Right lobe of liver (tissue), 6 donors: ENCODE data around the gene NIPA2. TPM values are rescaled to one million over a fixed set of nuclear protein-coding genes. Genes with fewer than 3 reads are reported as not detected.

Experiments
- ATAC-seq, 4 donors: fragments of 200-7000 bp; cut with Tn5 transposase; one replicate each; pipeline ENCODE4 v1.9.1; 2020; ENCODE audit warnings: mild to moderate bottlenecking in 4 of 4, moderate library complexity in 4 of 4
- DNase-seq, 3 donors: peaks; one replicate each; pipeline ENCODE4 v3.0.0-alpha.2; 2020
- H3K27ac ChIP-seq, 3 donors: fragments of 200-600 bp; one replicate each; pipeline ENCODE4 v1.8.0; 2022
- H3K27me3 ChIP-seq, 2 donors: fragments of 200-600 bp; one replicate each; pipeline ENCODE4 v1.8.0; 2022
- H3K36me3 ChIP-seq, 4 donors: fragments of 200-600 bp; sonication (generic) in 1 of 4; one replicate each; pipeline versions ENCODE4 v1.5.1 to v1.8.0; 2017 to 2022; ENCODE audit warnings: control low read depth in 1 of 4
- H3K4me1 ChIP-seq, 4 donors: fragments of 200-600 bp; sonication (generic) in 1 of 4; one replicate each; pipeline versions ENCODE4 v1.5.1 to v1.8.0; 2017 to 2022; ENCODE audit warnings: control low read depth in 1 of 4
- H3K4me3 ChIP-seq, 3 donors: fragments of 200-600 bp; one replicate each; pipeline ENCODE4 v1.8.0; 2022
- H3K9me3 ChIP-seq, 4 donors: fragments of 200-600 bp; sonication (generic) in 1 of 4; one replicate each; pipeline versions ENCODE4 v1.5.1 to v1.8.0; 2017 to 2022; ENCODE audit warnings: control low read depth in 1 of 4
- POLR2A ChIP-seq: fragments of 450-650 bp; IDR thresholded peaks from one replicate; pipeline ENCODE4 v1.6.1; 2017; ENCODE audit warnings: antibody characterized with exemption, mild to moderate bottlenecking
- WGBS: methylation state at CpG from one replicate; pipeline ENCODE4 v1.1.6; 2018; ENCODE audit warnings: low coverage, low lambda C conversion rate; ENCODE audit not compliant: insufficient coverage; ENCODE audit errors: missing lambda C conversion rate; 5-methylcytosine and 5-hydroxymethylcytosine counted together
- intact Hi-C, 2 donors: fragments of 100-400 bp; cut with DNase I; formaldehyde crosslinking; loops; one replicate each; pipeline versions ENCODE4 v1.11.2 to v1.14.1; 2022
- total RNA-seq, 6 experiments: library from RNA; depleted of rRNA in 2 of 6; stranded (reverse); fragments of >200 nt in 2 of 6; fragmentation: NEBNext Ultra II Directional in 3 of 6; extraction: Animal tissue kit (Norgen Biotek cat#: 25700) in 3 of 6; gene quantifications; one replicate each; pipeline versions ENCODE4 v1.1.0 to v1.2.4, GENCODE V29; 2016 to 2023
- TF ChIP-seq, protein P1 (sequence below), 4 donors: fragments of 200-600 bp in 3 of 4; fragments of 450-650 bp in 1 of 4; IDR thresholded peaks; one replicate each; pipeline versions ENCODE4 v1.5.1 to v1.8.0; 2016 to 2022; ENCODE audit warnings: antibody characterized with exemption in 4 of 4, mild to moderate bottlenecking in 2 of 4
- donor health status: DM: no; HTN: yes; CAD: no.
- donor health status: DM: no; HTN: no; CAD: no.
- donor health status: DM: no; HTN: no; CAD: no.
- donor health status: DM: no; HTN: yes; CAD: no.
- donor health status: DM: no; HTN: yes; CAD: no.

Gene NIPA2
- total RNA-seq, 6 experiments from 2014 or later: 15.1 to 27.9 (median 21.3) TPM

DNA sequence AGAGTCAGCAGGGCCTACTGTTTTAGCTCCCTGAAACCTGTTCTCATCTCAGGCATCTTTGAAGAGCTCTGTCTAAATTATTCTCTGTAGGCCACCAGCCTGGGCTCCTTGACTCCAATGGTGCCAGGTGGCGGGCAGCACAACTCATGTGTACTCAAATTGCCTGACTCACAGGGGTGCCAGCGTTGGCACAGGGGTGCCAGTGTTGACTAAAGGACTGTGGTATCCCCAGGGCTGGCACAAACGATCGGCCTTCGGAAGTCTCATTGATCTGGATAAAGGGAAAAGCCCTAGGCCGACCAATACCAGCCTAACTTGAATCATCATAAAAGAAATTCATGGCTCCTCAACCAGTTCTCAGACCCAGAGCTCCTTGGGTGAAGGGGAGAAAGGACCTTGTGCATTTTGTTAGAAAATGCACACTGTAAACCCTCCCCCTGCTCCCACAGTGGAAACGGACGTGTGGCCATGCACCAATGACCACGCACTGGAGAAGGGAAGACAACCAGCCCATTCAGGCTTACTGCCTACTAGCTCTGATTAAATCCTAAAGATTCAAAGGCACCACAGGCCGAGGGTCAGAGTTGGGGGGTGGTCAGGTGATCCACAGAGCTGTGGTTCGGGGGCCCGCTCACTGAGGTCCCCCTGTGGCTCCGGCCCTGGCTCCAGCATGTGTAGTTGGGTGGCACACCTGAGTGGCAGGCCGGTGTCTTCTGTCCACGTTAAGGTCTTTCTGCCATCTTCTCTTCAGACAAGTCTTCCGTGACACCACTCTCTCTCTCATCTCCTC lies 68.9 kb downstream of the NIPA2 start:
- no peaks in the 10 kb centered on the region for H3K27me3 ChIP-seq
- intact Hi-C loops: no loop called here
- WGBS: 96% methylated on average over 4 of the region's 16 CpGs
- ATAC-seq: no peak
- no peaks in the 10 kb centered on the region for H3K9me3 ChIP-seq
- peaks cover 5 to 67% (median 22%) of the 10 kb centered on the region in 4 donors for H3K36me3 ChIP-seq
- no peaks in the 10 kb centered on the region for H3K4me1 ChIP-seq
- TF ChIP-seq POLR2A: no peak
- TF ChIP-seq, protein P1, sequence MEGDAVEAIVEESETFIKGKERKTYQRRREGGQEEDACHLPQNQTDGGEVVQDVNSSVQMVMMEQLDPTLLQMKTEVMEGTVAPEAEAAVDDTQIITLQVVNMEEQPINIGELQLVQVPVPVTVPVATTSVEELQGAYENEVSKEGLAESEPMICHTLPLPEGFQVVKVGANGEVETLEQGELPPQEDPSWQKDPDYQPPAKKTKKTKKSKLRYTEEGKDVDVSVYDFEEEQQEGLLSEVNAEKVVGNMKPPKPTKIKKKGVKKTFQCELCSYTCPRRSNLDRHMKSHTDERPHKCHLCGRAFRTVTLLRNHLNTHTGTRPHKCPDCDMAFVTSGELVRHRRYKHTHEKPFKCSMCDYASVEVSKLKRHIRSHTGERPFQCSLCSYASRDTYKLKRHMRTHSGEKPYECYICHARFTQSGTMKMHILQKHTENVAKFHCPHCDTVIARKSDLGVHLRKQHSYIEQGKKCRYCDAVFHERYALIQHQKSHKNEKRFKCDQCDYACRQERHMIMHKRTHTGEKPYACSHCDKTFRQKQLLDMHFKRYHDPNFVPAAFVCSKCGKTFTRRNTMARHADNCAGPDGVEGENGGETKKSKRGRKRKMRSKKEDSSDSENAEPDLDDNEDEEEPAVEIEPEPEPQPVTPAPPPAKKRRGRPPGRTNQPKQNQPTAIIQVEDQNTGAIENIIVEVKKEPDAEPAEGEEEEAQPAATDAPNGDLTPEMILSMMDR (IDR thresholded peaks at IDR 0.05): no peak
- H3K4me3 ChIP-seq: no peak overlapping the region
- no peak overlapping the region for H3K27ac ChIP-seq
- no peak for DNase-seq

DNA sequence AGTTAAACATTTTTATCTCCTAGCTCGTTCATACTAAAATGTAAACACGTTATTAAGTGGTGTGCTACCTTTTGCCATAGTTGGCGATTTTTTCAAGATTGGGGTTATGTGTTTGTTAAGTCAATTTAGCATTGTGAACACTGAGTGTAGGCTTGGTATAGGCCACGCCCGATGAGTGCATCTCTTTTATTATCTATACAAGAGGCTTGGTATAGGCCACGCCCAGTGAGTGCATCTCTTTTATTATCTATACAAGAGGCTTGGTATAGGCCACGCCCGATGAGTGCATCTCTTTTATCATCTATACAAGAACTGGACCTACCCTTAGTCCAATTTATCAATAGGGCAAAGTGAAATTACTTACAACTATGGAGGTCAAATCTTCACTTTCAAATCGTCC lies 70.4 kb downstream of the NIPA2 start:
- WGBS: 93% methylated on average over 9 of the region's 9 CpGs
- Histone ChIP-seq H3K4me3 (no peak overlapping the region), H3K9me3 (no peaks in the 10 kb centered on the region), H3K4me1 (no peaks in the 10 kb centered on the region), H3K27me3 (no peaks in the 10 kb centered on the region), H3K36me3 (peaks cover 5 to 59% (median 21%) of the 10 kb centered on the region in 4 donors), H3K27ac (no peak overlapping the region)
- intact Hi-C loops: no loop called here
- ATAC-seq: no peak
- TF ChIP-seq, protein P1 (IDR thresholded peaks at IDR 0.05): no peak
- TF ChIP-seq POLR2A: no peak
- DNase-seq: no peak

DNA sequence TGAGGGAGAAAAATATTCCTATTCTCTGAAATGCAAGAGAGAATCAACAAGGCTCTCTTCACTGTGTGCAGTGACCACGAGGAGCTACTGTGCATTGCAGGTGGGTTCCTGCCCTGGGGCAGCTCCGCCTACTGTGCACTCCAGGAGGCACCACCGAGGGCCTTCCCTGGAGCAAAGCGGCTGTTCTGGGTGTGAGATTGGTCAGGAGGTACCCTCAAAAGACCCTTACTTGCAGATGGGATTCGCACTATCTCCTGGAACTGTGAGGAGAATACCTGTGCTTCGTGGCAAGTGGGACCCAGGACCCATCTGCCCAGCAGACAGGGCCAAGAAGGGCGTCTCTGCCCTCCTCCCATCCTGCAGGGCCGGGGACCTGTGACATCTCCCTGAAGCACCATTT lies 72.8 kb downstream of the NIPA2 start:
- no peak for DNase-seq
- 92% methylated on average over 2 of the region's 8 CpGs for WGBS

DNA sequence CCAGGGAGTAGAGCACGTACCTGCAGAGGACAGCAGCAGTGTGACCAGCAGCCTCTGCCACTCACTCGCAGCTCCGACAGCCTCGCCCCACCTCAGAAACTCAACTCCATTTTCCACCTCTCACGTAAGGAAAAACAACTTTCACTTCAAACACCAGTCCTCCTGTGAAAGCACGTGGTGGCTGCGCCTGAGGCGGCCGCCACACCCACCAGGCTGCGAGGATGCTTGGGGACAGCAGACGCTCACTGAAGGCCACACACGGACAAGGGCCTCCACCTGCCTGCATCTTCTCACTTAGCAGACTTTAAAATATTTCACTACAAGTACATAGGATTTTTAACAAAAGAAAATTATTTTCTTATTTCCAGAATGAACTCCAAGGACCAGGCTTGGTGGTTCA lies 73.8 kb downstream of the NIPA2 start:
- WGBS: 100% methylated on average over 5 of the region's 12 CpGs
- no peak for DNase-seq
- no peak for TF ChIP-seq POLR2A
- TF ChIP-seq, protein P1 (IDR thresholded peaks at IDR 0.05): no peak
- Histone ChIP-seq H3K27ac (no peak overlapping the region), H3K4me3 (no peak overlapping the region), H3K36me3 (peaks cover 6 to 72% (median 21%) of the 10 kb centered on the region in 4 donors), H3K4me1 (no peaks in the 10 kb centered on the region), H3K27me3 (no peaks in the 10 kb centered on the region), H3K9me3 (no peaks in the 10 kb centered on the region)
- intact Hi-C loops: no loop called here
- ATAC-seq: no peak

More for the DNA sequence above, 72.8 kb downstream of the NIPA2 start:
- no peak overlapping the region for H3K4me3 ChIP-seq
- H3K4me1 ChIP-seq: no peaks in the 10 kb centered on the region
- no peak for ATAC-seq
- no peaks in the 10 kb centered on the region for H3K27me3 ChIP-seq
- peaks cover 6 to 67% (median 21%) of the 10 kb centered on the region in 4 donors for H3K36me3 ChIP-seq
- no peaks in the 10 kb centered on the region for H3K9me3 ChIP-seq
- intact Hi-C loops: no loop called here
- no peak overlapping the region for H3K27ac ChIP-seq
- TF ChIP-seq POLR2A: no peak
- TF ChIP-seq, protein P1 (IDR thresholded peaks at IDR 0.05): no peak
